Chondrocyte (in vitro differentiated cells): ENCODE data around the gene SLC28A1. TPM values are rescaled to one million over a fixed set of nuclear protein-coding genes. Genes with fewer than 3 reads are reported as not detected.

Experiments
- DNase-seq: peaks from one replicate; pipeline ENCODE4 v3.0.0; 2021; ENCODE audit warnings: mixed read lengths, low spot score
- H3K27ac Mint-ChIP-seq: one replicate; pipeline ENCODE4 v1.8.0; 2021; ENCODE audit warnings: mild to moderate bottlenecking, moderate library complexity, mixed read lengths; ENCODE audit not compliant: unreplicated experiment
- H3K27me3 Mint-ChIP-seq: 2 replicates; pipeline ENCODE4 v1.8.0; 2021; ENCODE audit warnings: low read depth, mixed read lengths
- H3K36me3 Mint-ChIP-seq: 2 replicates; pipeline ENCODE4 v1.8.0; 2021; ENCODE audit warnings: low read depth, mixed read lengths
- H3K4me1 Mint-ChIP-seq: 2 replicates; pipeline ENCODE4 v1.8.0; 2021; ENCODE audit warnings: low read depth, mild to moderate bottlenecking, mixed read lengths
- H3K4me3 Mint-ChIP-seq: one replicate; pipeline ENCODE4 v1.8.0; 2021; ENCODE audit warnings: mild to moderate bottlenecking, moderate library complexity, mixed read lengths; ENCODE audit not compliant: unreplicated experiment
- H3K9me3 Mint-ChIP-seq: 2 replicates; pipeline ENCODE4 v1.8.0; 2021; ENCODE audit warnings: low read depth, mixed read lengths
- CTCF ChIP-seq: fragments of 200-600 bp; sonication (generic); IDR thresholded peaks from 2 replicates; pipeline ENCODE4 v1.5.0; 2021; ENCODE audit warnings: antibody characterized with exemption, mild to moderate bottlenecking, moderate library complexity
- total RNA-seq: library from RNA; stranded (reverse); gene quantifications from 3 replicates; pipeline ENCODE4 v1.2.1, GENCODE V29; 2021

The SLC28A1 gene
- total RNA-seq, 1 donor from 2014 or later = not detected

- H3K27ac Mint-ChIP-seq = no peak overlapping the region
- peaks cover 5% of the 10 kb centered on the region for H3K4me1 Mint-ChIP-seq
- DNase-seq = no peak
- no peak overlapping the region for H3K4me3 Mint-ChIP-seq
- H3K36me3 Mint-ChIP-seq = peaks cover 9% of the 10 kb centered on the region
- no peak for TF ChIP-seq CTCF
- H3K9me3 Mint-ChIP-seq = no peaks in the 10 kb centered on the region
- no peaks in the 10 kb centered on the region for H3K27me3 Mint-ChIP-seq
Measured at GRCh38 chr15:84865074-84865569, 19.3 kb upstream of the SLC28A1 start.

DNA sequence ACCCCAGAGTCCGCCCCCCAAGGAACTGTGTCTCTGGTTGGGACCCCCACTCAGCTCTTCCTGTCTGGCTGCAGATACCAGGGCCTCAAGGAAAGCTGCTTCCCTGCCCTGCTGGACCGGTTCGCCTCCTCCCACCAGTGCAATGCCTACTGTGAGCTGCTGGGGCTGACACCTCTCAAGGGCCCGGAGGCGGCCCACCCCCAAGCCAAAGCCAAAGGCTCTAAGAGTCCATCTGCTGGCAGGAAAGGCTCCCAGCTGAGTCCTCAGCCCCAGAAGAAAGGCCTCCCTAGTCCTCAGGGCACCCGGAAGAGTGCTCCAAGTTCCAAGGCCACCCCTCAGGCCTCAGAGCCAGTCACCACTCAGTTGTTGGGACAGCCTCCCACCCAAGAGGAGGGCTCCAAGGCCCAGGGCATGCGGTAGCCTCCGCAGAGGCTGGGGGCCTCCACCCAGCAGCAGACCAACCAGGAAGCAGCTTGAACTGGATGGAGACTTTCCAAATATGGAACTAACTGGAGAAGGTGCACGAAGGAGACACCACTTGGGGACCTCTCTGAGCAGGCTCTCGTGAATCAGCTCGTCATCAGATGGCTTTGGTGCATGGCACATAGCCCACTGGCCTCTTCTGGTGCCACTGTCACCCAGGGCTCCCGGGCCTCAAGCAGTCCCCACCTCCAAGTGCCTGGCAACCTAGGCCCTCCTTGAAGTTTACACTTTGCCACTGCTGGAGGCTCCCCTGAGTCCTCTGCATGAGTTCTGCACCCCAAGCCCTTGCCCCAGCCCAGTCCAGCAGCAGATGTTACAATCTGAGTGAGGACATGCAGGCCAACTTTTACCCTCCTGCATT, 16.2 kb upstream of the SLC28A1 start:
- no peak for TF ChIP-seq CTCF
- Mint-ChIP-seq H3K27ac (no peak overlapping the region), H3K4me1 (peaks cover 5% of the 10 kb centered on the region), H3K4me3 (no peak overlapping the region), H3K27me3 (no peaks in the 10 kb centered on the region), H3K36me3 (peaks cover 10% of the 10 kb centered on the region), H3K9me3 (no peaks in the 10 kb centered on the region)
- DNase-seq = no peak

DNA sequence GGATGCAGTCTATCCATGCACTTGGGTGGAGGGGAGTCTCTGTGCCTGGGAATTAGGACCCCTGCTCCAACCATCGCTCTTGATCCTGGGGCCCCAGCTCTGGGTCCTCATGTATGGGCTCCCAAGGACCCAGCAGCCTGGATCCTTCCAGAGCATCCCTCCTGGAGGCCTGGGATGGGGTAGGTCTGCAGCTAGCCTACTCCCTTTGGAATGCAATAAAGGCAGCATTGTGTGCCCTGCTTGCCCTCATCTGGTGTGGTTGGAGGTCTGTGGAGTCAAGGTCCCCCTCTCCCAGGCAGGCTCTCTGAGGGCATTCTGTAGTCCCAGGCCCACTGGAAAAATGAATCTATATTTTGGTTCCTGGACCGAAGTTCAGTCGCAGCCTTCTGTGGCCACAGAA, 15.0 kb upstream of the SLC28A1 start:
- Mint-ChIP-seq H3K36me3 (peaks cover 10% of the 10 kb centered on the region), H3K4me3 (no peak overlapping the region), H3K27me3 (no peaks in the 10 kb centered on the region), H3K9me3 (no peaks in the 10 kb centered on the region), H3K4me1 (no peaks in the 10 kb centered on the region), H3K27ac (no peak overlapping the region)
- no peak for DNase-seq
- TF ChIP-seq CTCF = no peak

DNA sequence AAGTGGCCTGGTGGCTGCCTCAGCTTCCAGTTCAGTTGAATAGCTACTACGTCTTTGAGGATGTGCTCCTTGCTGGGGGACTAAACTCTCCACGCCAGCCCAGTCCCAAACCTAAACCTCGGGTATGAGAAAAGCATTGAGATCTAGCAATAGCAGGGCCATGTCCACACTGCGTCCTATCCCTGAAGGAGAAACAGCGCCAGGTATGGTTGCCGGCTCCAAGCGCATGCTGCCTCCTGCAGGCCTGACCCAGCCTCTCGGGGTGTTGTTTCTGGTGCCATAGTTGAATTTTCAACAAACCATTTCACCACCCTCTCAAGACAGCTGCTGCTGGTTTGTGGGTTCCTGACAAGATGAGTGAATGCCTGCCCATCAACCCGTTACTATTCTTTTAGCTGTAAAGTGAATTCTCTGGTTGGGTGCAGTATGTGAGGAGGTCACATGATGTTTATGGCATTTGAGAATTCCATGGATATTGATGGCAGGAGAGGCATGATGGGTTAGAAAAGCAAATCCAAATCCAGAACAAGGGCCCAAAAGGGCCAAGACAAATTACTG, 13.0 kb upstream of the SLC28A1 start:
- no peak for DNase-seq
- Mint-ChIP-seq H3K4me1 (no peaks in the 10 kb centered on the region), H3K36me3 (peaks cover 10% of the 10 kb centered on the region), H3K9me3 (no peaks in the 10 kb centered on the region), H3K27me3 (no peaks in the 10 kb centered on the region), H3K27ac (no peak overlapping the region), H3K4me3 (no peak overlapping the region)
- no peak for TF ChIP-seq CTCF

DNA sequence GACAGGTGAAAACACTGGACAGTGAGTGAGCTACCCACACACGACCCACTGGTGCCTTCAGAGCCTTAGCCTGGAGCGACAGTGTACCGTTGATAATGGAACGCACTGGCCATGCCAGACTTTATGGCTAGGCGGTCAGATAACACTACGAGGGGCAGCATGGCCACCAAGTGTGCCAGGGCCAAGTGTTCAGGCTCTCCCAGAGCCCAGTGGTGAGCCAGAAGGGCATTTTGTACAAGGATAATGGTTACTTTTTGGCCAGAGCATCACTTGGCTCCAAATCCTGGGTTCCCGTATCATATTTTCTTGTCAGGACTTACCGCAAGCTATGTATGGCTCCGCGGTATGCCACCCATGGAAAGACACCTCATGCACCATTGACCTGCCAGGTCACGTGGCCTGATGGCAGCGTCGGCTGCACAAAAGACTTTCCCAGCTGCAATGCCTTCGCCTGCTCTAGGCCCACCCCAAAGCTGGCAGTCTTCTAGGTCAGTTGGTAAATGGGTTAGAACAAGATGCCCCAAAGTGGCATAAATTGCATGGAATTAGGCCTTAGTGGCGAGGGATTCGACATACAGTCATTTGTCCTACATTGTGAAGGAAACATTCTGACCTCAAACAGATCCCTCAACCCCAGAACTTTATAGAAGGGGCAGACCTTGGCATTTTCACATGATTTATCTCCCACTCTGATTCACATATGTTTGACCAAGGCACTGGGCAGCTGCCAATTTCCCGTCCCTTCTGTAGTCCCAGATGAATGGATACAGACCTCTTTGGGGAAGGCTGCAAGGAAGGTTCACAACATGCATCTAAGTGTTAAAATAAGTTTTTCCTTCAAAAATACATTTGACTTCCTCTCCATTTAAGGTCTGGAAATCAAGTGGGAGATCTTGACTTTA, 12.2 kb upstream of the SLC28A1 start:
- Mint-ChIP-seq H3K27ac (no peak overlapping the region), H3K4me3 (no peak overlapping the region), H3K9me3 (no peaks in the 10 kb centered on the region), H3K4me1 (no peaks in the 10 kb centered on the region), H3K36me3 (peaks cover 10% of the 10 kb centered on the region), H3K27me3 (no peaks in the 10 kb centered on the region)
- DNase-seq = no peak
- TF ChIP-seq CTCF = no peak
